Measurements from ENCODE around the gene PROCR. TPM values are rescaled to one million over a fixed set of nuclear protein-coding genes. Genes with fewer than 3 reads are reported as not detected.

The PROCR gene
- total and polyA plus RNA-seq, 10 of the 15 experiments (the other 5 are each of a cell fraction or from before 2014, with no cell fraction given) = 0.12 to 0.78 (median 0.35) TPM; not detected in 2

- TF ChIP-seq, protein P1, sequence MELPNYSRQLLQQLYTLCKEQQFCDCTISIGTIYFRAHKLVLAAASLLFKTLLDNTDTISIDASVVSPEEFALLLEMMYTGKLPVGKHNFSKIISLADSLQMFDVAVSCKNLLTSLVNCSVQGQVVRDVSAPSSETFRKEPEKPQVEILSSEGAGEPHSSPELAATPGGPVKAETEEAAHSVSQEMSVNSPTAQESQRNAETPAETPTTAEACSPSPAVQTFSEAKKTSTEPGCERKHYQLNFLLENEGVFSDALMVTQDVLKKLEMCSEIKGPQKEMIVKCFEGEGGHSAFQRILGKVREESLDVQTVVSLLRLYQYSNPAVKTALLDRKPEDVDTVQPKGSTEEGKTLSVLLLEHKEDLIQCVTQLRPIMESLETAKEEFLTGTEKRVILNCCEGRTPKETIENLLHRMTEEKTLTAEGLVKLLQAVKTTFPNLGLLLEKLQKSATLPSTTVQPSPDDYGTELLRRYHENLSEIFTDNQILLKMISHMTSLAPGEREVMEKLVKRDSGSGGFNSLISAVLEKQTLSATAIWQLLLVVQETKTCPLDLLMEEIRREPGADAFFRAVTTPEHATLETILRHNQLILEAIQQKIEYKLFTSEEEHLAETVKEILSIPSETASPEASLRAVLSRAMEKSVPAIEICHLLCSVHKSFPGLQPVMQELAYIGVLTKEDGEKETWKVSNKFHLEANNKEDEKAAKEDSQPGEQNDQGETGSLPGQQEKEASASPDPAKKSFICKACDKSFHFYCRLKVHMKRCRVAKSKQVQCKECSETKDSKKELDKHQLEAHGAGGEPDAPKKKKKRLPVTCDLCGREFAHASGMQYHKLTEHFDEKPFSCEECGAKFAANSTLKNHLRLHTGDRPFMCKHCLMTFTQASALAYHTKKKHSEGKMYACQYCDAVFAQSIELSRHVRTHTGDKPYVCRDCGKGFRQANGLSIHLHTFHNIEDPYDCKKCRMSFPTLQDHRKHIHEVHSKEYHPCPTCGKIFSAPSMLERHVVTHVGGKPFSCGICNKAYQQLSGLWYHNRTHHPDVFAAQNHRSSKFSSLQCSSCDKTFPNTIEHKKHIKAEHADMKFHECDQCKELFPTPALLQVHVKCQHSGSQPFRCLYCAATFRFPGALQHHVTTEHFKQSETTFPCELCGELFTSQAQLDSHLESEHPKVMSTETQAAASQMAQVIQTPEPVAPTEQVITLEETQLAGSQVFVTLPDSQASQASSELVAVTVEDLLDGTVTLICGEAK (IDR thresholded peaks at IDR 0.05; ENCODE audit: borderline replicate concordance) = no peak
- TF ChIP-seq MYB (IDR thresholded peaks at IDR 0.05; ENCODE audit: borderline replicate concordance, low read depth, low read length) = no peak
- TF ChIP-seq STAT1 (conservative IDR thresholded peaks at IDR 0.05) = no peak
- no peak for TF ChIP-seq ELK1 (IDR thresholded peaks at IDR 0.05; ENCODE audit: low read depth, low read length)
- TF ChIP-seq LARP7 (IDR thresholded peaks at IDR 0.05) = no peak
- no peak for TF ChIP-seq CHD1 (IDR thresholded peaks at IDR 0.05; ENCODE audit: low read depth, low read length)
- no peak for TF ChIP-seq POLR2AphosphoS2 (IDR thresholded peaks at IDR 0.05; ENCODE audit: low read depth, low read length)
Measured at GRCh38 chr20:35223941-35224340, 52.1 kb downstream of the PROCR start (continued).

- H2AFZ ChIP-seq (ENCODE audit: control insufficient read depth, low read depth, low read length) = no peak overlapping the region
- no peak overlapping the region for H3K9ac ChIP-seq (ENCODE audit: control insufficient read depth, insufficient read depth, low read length)
- H3K4me2 ChIP-seq (ENCODE audit: control insufficient read depth, insufficient read depth) = no peak overlapping the region
- DNase-seq (ENCODE audit: low read depth, low spot score) (no peak), ATAC-seq (no peak), FAIRE-seq (no peak)
- H3K4me3 ChIP-seq = no peak overlapping the region
- CTCF ChIA-PET = no interaction called here
- in situ Hi-C loops (cut with MboI) (no loop called here), intact Hi-C loops (cut with micrococcal nuclease; ENCODE audit: unreplicated experiment) (no loop called here)
- no peaks in the 10 kb centered on the region for H4K20me1 ChIP-seq (ENCODE audit: control insufficient read depth, insufficient read depth)
- BruUV-seq (replicated peaks) = no TSS peak
- POLR2A ChIA-PET = no interaction called here
- no peaks in the 10 kb centered on the region for H3K9me3 ChIP-seq (replicated peaks; ENCODE audit: control insufficient read depth, insufficient read depth, low read length)
- H3K36me3 ChIP-seq (ENCODE audit: control insufficient read depth in 2 of 2, insufficient read depth in 2 of 2, low read length in 1 of 2) = no peaks in the 10 kb centered on the region
- SMC1A ChIA-PET (ENCODE audit: uncharacterized antibody, unreplicated experiment) = no interaction called here
- TF ChIP-seq POLR2A (IDR thresholded peaks at IDR 0.05; ENCODE audit: low read depth, low read length) (no peak), ATF2 (IDR thresholded peaks at IDR 0.05; ENCODE audit: low read length) (no peak), MTA2 (IDR thresholded peaks at IDR 0.05; ENCODE audit: low read depth) (no peak), ZNF274 (IDR thresholded peaks at IDR 0.05; ENCODE audit: insufficient read depth, insufficient read length) (no peak), NFYB (IDR thresholded peaks at IDR 0.05; ENCODE audit: insufficient read depth, low read depth, low read length) (no peak), HDAC2 (IDR thresholded peaks at IDR 0.05) (no peak)
- TF ChIP-seq, protein P2, sequence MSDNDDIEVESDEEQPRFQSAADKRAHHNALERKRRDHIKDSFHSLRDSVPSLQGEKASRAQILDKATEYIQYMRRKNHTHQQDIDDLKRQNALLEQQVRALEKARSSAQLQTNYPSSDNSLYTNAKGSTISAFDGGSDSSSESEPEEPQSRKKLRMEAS (IDR thresholded peaks at IDR 0.05; ENCODE audit: low read depth, low read length) = no peak
- H3K27ac ChIP-seq (ENCODE audit: control insufficient read depth, insufficient read depth) = no peak overlapping the region
- no peaks in the 10 kb centered on the region for H3K79me2 ChIP-seq (ENCODE audit: control insufficient read depth, insufficient read depth, low read length)
- 68% methylated on average over 5 of the region's 5 CpGs for WGBS (ENCODE audit: insufficient coverage, insufficient replicate concordance, low lambda C conversion rate, missing lambda C conversion rate)
- peaks cover 5 to 22% of the 10 kb centered on the region in 2 experiments for H3K27me3 ChIP-seq (replicated peaks in 1 of 2; ENCODE audit: control insufficient read depth in 2 of 2, insufficient read depth in 2 of 2, low read length in 1 of 2)
- H3K4me1 ChIP-seq (ENCODE audit: control insufficient read depth, insufficient read depth, low read length) = no peaks in the 10 kb centered on the region
- RAD21 ChIA-PET (ENCODE audit: unreplicated experiment) = no interaction called here
Measured at GRCh38 chr20:35224536-35224935, 52.7 kb downstream of the PROCR start.

All from GM12878 (cell line).